ENCODE data around the gene C10orf71.

Gene C10orf71

GRCh38 chr10:49307921-49308320 lies 9.0 kb downstream of the C10orf71 start:
- TF ChIP-seq, protein P1, sequence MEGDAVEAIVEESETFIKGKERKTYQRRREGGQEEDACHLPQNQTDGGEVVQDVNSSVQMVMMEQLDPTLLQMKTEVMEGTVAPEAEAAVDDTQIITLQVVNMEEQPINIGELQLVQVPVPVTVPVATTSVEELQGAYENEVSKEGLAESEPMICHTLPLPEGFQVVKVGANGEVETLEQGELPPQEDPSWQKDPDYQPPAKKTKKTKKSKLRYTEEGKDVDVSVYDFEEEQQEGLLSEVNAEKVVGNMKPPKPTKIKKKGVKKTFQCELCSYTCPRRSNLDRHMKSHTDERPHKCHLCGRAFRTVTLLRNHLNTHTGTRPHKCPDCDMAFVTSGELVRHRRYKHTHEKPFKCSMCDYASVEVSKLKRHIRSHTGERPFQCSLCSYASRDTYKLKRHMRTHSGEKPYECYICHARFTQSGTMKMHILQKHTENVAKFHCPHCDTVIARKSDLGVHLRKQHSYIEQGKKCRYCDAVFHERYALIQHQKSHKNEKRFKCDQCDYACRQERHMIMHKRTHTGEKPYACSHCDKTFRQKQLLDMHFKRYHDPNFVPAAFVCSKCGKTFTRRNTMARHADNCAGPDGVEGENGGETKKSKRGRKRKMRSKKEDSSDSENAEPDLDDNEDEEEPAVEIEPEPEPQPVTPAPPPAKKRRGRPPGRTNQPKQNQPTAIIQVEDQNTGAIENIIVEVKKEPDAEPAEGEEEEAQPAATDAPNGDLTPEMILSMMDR (conservative IDR thresholded peaks at IDR 0.05; ENCODE audit: low read length), result no peak
- DNase-seq (ENCODE audit: low read depth), result no peak

DNA sequence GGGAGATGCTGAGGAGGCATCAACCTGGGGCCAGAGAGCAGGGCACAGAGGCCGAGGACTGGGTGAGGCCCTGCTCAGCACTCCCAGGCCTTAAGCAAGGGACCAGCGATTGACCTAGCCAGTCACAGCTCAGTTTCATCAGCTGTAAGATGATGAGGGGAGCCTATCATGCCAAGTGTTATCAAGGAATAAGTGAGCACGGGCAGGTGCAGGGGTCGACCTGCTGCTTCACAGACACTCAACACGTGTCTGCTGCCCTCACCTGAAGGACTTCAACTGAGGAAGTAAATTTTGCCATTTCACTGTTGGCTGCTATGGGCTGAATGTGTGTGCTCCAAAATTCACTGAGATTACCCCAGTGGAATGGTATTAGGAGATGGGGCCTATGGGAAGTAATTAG lies 9.9 kb downstream of the C10orf71 start:
- no peak for DNase-seq (ENCODE audit: low read depth)
- TF ChIP-seq, protein P1 (conservative IDR thresholded peaks at IDR 0.05; ENCODE audit: low read length), result no peak

More at GRCh38 chr10:49307921-49308320, 9.0 kb downstream of the C10orf71 start:
- no peak overlapping the region for H3K4me3 ChIP-seq (ENCODE audit: low read length)

DNA sequence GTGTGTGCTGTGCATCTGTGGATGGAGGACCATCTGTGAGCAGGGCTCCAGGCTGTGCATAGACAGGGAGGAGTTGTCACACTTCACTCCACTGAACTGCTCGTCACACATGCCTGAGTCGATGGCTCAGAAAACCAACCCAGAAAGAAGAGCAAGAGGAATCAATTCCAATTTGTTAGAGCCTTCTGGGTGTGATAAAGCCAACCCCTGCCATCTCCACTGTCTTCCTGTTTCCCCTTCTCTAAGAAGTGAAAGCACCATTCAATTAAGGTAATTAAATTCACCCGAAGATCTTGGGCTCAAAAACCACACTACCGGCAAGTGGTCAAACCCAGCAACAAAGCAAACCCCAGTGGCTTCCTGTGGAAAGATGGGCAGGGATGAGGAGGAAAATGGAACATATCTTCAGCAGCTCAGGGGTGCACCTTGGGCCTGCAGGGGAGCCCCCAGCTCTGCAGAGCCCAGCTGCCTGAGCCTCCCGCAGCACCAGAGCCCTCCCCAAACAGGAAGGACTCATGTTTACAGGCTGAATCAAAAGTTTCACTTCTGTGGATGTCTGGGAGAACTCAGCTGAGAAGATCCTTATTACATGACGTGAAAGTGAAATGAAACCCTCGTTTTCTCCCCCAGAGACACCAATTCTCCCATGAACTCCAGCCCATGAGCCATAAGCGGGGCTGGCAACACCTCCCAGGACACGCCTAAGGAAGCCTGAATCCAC lies 10.9 kb downstream of the C10orf71 start:
- TF ChIP-seq, protein P1 (conservative IDR thresholded peaks at IDR 0.05; ENCODE audit: low read length), result no peak
- DNase-seq (ENCODE audit: low read depth), result no peak
- H3K4me3 ChIP-seq (ENCODE audit: low read length), result no peak overlapping the region

More for the DNA sequence above, 9.9 kb downstream of the C10orf71 start:
- no peak overlapping the region for H3K4me3 ChIP-seq (ENCODE audit: low read length)

GRCh38 chr10:49310460-49310859 lies 11.5 kb downstream of the C10orf71 start:
- TF ChIP-seq, protein P1 (conservative IDR thresholded peaks at IDR 0.05; ENCODE audit: low read length), result no peak
- no peak overlapping the region for H3K4me3 ChIP-seq (ENCODE audit: low read length)
- no peak for DNase-seq (ENCODE audit: low read depth)

DNA sequence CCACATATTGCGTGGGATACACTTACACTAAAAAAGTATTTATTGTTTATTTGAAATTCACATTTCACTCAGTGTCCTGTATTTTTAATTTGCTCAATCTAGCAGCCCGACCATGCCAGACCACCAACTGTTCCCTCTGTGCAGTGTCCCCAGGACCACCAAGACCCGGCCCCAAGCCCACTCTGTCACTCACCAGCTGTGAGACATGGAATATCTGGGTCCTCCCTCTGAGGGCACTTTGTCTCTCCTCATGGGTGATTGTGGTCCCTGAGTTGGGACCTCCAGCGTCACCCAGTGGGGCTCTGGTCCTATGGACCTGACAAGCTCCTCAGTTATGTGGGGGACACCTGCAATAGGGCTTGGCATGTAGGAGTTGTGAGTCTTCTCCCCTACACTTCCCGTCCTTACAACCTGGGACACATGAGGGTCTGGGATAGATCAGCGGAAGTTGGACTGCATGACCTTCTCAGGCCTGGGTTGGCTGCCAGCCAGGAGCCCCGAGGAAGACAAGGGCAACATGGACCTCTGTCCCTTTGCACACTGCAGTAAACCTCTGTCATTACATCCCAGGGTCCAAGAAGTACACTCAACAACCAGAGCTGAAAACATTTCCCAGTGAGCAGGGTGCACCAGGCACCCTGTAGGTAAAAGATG lies 12.1 kb downstream of the C10orf71 start:
- no peak overlapping the region for H3K4me3 ChIP-seq (ENCODE audit: low read length)
- no peak for DNase-seq (ENCODE audit: low read depth)
- TF ChIP-seq, protein P1 (conservative IDR thresholded peaks at IDR 0.05; ENCODE audit: low read length), result no peak

DNA sequence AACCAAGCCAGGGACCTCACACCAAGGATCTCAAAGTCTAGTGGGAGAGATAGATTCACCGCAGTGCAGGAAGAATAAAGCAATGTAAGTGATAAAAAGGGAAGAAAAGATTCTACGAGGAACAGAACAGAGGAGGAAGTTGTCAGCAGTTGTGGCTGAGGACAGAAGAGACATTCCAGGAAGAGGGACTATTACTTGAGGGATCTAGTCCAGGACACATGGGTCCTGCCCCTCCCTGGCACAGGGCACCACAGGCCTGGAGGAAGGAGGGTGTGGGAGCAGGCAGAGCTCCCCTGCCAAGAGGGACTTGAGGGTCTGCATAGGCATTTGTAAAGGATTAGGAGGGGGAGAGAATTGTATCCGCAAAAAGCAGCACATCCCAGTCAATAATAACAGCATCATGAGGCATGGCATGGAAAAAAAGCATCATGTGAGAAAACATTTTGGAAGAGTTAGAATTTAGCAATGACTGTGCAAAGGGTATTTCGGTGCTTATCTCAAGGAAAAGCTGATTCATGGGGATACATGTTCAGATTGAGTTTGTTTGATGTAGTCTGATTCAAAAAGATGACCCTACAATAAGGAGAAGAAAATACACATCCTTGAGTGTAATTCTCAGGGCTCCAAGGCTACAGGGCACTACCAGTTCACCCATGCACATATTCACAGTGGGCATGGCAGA lies 12.7 kb downstream of the C10orf71 start:
- TF ChIP-seq, protein P1 (conservative IDR thresholded peaks at IDR 0.05; ENCODE audit: low read length), result no peak

More for the DNA sequence above, 12.7 kb downstream of the C10orf71 start:
- DNase-seq (ENCODE audit: low read depth), result no peak
- no peak overlapping the region for H3K4me3 ChIP-seq (ENCODE audit: low read length)

All from AG10803 (cell line).